Measurements from ENCODE around the gene PPFIBP2. TPM values are rescaled to one million over a fixed set of nuclear protein-coding genes. Genes with fewer than 3 reads are reported as not detected.

Gene PPFIBP2
- total RNA-seq, 1 experiment from 2014 or later, result 5.7 TPM

DNA sequence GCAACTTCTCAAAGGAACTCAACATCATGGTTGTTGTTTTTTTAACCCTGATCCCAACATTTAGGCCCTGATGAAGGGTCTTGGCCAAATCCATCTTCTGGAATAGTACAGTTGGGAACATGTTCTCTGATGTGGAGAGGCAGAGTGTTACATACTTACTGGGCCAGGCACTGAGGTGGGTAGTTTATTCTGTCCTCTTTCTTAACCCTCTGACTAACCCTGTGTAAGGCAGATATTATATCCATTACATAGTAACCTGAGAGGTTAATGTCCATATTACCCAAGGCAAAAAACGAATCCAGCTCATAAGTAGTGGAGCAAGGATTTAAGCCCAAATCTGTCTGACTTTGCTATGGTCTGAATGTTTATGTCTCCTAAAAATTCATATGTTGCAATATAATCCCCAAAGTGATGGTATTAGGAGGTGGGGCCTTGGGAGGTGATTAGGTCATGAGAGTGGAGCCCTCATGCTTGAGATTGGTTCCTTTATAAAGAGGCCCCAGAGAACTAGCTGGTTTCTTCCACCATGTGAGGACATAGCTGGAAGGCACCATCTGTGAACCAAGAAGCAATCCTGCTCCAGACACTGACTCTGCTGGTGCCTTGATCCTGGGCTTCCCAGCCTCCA is 16.3 kb downstream of the PPFIBP2 start:
- Histone ChIP-seq H3K27me3 (ENCODE audit: insufficient read depth, low read length) (peaks cover 9% of the 10 kb centered on the region; the same call in 1 of the 2 replicates), H3K79me2 (ENCODE audit: insufficient read depth, low read length) (no peaks in the 10 kb centered on the region), H3K4me1 (ENCODE audit: control insufficient read depth in 1 of 2, insufficient read depth in 2 of 2, low read length in 2 of 2) (no peaks in the 10 kb centered on the region), H3K9me2 (ENCODE audit: insufficient read depth) (no peaks in the 10 kb centered on the region), H3K9me3 (ENCODE audit: control insufficient read depth in 1 of 2, insufficient read depth in 1 of 2, low read depth in 1 of 2, low read length in 2 of 2) (no peaks in the 10 kb centered on the region), H3K4me2 (ENCODE audit: low read length) (no peak overlapping the region), H3K36me3 (ENCODE audit: control insufficient read depth in 1 of 2, insufficient read depth in 2 of 2, low read length in 2 of 2) (no peaks in the 10 kb centered on the region), H3K9ac (ENCODE audit: low read length) (no peak overlapping the region), H3K4me3 (replicated peaks in 1 of 2; ENCODE audit: low read depth in 1 of 2, low read length in 2 of 2) (no peak overlapping the region), H4K20me1 (ENCODE audit: insufficient read depth) (no peaks in the 10 kb centered on the region), H2AFZ (ENCODE audit: low read depth, low read length, poor library complexity, severe bottlenecking) (no peak overlapping the region), H3K27ac (ENCODE audit: low read depth, low read length) (no peak overlapping the region)
- DNase-seq (ENCODE audit: low read depth, low spot score) (no peak), ATAC-seq (no peak)
- TF ChIP-seq YY1 (IDR thresholded peaks at IDR 0.05; ENCODE audit: extremely low read depth, insufficient replicate concordance, low read depth, low read length) (no peak), POLR2A (IDR thresholded peaks at IDR 0.05; ENCODE audit: borderline replicate concordance, extremely low read depth, insufficient read depth, insufficient read length) (no peak), POLR2AphosphoS5 (IDR thresholded peaks at IDR 0.05; ENCODE audit: low read depth, low read length) (no peak), SIN3A (IDR thresholded peaks at IDR 0.05; ENCODE audit: low read depth) (no peak), MAX (IDR thresholded peaks at IDR 0.05) (no peak), SP1 (IDR thresholded peaks at IDR 0.05; ENCODE audit: low read depth) (no peak), RAD21 (IDR thresholded peaks at IDR 0.05; ENCODE audit: low read depth) (no peak), SRF (IDR thresholded peaks at IDR 0.05; ENCODE audit: low read depth) (no peak), EZH2 (IDR thresholded peaks at IDR 0.05) (no peak), EGR1 (IDR thresholded peaks at IDR 0.05; ENCODE audit: low read depth) (no peak), ZNF274 (IDR thresholded peaks at IDR 0.05; ENCODE audit: low read depth, low read length) (no peak), EZH2phosphoT487 (IDR thresholded peaks at IDR 0.05; ENCODE audit: borderline replicate concordance) (no peak), ELF1 (IDR thresholded peaks at IDR 0.05; ENCODE audit: borderline replicate concordance, low read depth) (no peak), CEBPB (IDR thresholded peaks at IDR 0.05; ENCODE audit: low read depth) (no peak), CBX3 (IDR thresholded peaks at IDR 0.05; ENCODE audit: low read depth) (no peak), JUND (IDR thresholded peaks at IDR 0.05) (no peak)
- TF ChIP-seq, protein P1, sequence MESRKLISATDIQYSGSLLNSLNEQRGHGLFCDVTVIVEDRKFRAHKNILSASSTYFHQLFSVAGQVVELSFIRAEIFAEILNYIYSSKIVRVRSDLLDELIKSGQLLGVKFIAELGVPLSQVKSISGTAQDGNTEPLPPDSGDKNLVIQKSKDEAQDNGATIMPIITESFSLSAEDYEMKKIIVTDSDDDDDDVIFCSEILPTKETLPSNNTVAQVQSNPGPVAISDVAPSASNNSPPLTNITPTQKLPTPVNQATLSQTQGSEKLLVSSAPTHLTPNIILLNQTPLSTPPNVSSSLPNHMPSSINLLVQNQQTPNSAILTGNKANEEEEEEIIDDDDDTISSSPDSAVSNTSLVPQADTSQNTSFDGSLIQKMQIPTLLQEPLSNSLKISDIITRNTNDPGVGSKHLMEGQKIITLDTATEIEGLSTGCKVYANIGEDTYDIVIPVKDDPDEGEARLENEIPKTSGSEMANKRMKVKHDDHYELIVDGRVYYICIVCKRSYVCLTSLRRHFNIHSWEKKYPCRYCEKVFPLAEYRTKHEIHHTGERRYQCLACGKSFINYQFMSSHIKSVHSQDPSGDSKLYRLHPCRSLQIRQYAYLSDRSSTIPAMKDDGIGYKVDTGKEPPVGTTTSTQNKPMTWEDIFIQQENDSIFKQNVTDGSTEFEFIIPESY (IDR thresholded peaks at IDR 0.05; ENCODE audit: extremely low read depth, insufficient replicate concordance, low read length), result no peak
- TF ChIP-seq, protein P2, sequence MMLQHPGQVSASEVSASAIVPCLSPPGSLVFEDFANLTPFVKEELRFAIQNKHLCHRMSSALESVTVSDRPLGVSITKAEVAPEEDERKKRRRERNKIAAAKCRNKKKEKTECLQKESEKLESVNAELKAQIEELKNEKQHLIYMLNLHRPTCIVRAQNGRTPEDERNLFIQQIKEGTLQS (IDR thresholded peaks at IDR 0.05), result no peak
- TF ChIP-seq, protein P3, sequence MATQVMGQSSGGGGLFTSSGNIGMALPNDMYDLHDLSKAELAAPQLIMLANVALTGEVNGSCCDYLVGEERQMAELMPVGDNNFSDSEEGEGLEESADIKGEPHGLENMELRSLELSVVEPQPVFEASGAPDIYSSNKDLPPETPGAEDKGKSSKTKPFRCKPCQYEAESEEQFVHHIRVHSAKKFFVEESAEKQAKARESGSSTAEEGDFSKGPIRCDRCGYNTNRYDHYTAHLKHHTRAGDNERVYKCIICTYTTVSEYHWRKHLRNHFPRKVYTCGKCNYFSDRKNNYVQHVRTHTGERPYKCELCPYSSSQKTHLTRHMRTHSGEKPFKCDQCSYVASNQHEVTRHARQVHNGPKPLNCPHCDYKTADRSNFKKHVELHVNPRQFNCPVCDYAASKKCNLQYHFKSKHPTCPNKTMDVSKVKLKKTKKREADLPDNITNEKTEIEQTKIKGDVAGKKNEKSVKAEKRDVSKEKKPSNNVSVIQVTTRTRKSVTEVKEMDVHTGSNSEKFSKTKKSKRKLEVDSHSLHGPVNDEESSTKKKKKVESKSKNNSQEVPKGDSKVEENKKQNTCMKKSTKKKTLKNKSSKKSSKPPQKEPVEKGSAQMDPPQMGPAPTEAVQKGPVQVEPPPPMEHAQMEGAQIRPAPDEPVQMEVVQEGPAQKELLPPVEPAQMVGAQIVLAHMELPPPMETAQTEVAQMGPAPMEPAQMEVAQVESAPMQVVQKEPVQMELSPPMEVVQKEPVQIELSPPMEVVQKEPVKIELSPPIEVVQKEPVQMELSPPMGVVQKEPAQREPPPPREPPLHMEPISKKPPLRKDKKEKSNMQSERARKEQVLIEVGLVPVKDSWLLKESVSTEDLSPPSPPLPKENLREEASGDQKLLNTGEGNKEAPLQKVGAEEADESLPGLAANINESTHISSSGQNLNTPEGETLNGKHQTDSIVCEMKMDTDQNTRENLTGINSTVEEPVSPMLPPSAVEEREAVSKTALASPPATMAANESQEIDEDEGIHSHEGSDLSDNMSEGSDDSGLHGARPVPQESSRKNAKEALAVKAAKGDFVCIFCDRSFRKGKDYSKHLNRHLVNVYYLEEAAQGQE (IDR thresholded peaks at IDR 0.05; ENCODE audit: low read depth), result no peak
- intact Hi-C loops (cut with micrococcal nuclease), result no loop called here
- RAD21 ChIA-PET (ENCODE audit: low non-redundant PET in 1 of 2, low total read pairs in 2 of 2, uncharacterized antibody in 2 of 2, unreplicated experiment in 2 of 2), result no interaction called here
- BruUV-seq (replicated peaks), result no TSS peak
- POLR2A ChIA-PET, result no interaction called here
- CTCF ChIA-PET, result no interaction called here

Measured in HCT116 (cell line).